ENCODE measurements around the gene AWAT1.
"Not testable (repeated sequence)": the region's sequence is repeated elsewhere in the genome, so short reads cannot be mapped to it uniquely, and the experiment has no call there.

AWAT1 gene

GRCh38 chrX:70234355-70234754, at the start of gene AWAT1:
Gene AWAT1, plus strand, starts transcription at chrX:70234655. Its CDS starts 41 bp downstream, at chrX:70234696.
- no peak for DNase-seq

GRCh38 chrX:70190225-70190624, 44.2 kb upstream of the AWAT1 start:
- DNase-seq: no peak

GRCh38 chrX:70196961-70197720, 37.3 kb upstream of the AWAT1 start:
- peak; percentile 71 for DNase-seq

GRCh38 chrX:70201732-70202131, 32.7 kb upstream of the AWAT1 start:
- DNase-seq: no peak

GRCh38 chrX:70208479-70208878, 26.0 kb upstream of the AWAT1 start:
- no peak for DNase-seq

GRCh38 chrX:70209570-70209969, 24.9 kb upstream of the AWAT1 start:
- DNase-seq: not testable (repeated sequence)

- no peak for DNase-seq
Measured at GRCh38 chrX:70219938-70220764, 14.3 kb upstream of the AWAT1 start.

GRCh38 chrX:70226048-70226447, 8.4 kb upstream of the AWAT1 start:
- DNase-seq: no peak

GRCh38 chrX:70226687-70227086, 7.8 kb upstream of the AWAT1 start:
- no peak for DNase-seq

GRCh38 chrX:70231666-70232065, 2.8 kb upstream of the AWAT1 start:
- no peak for DNase-seq

- DNase-seq: no peak
Measured at GRCh38 chrX:70240751-70241150, 6.3 kb downstream of the AWAT1 start.

GRCh38 chrX:70241501-70241900, 7.0 kb downstream of the AWAT1 start:
- no peak for DNase-seq

GRCh38 chrX:70243601-70244000, 9.1 kb downstream of the AWAT1 start:
- DNase-seq: not testable (repeated sequence)

GRCh38 chrX:70244881-70245280, 10.4 kb downstream of the AWAT1 start:
- no peak for DNase-seq

GRCh38 chrX:70247252-70247651, 12.8 kb downstream of the AWAT1 start:
- no peak for DNase-seq

GRCh38 chrX:70252491-70252890, 18.0 kb downstream of the AWAT1 start:
- no peak for DNase-seq

- no peak for DNase-seq
Measured at GRCh38 chrX:70253377-70254062, 19.1 kb downstream of the AWAT1 start.

- no peak for DNase-seq
Measured at GRCh38 chrX:70254063-70254400, 19.6 kb downstream of the AWAT1 start.

- DNase-seq: no peak
Measured at GRCh38 chrX:70254909-70255308, 20.5 kb downstream of the AWAT1 start.

GRCh38 chrX:70255452-70255851, 21.0 kb downstream of the AWAT1 start:
- no peak for DNase-seq

- DNase-seq: no peak
Measured at GRCh38 chrX:70257423-70258288, 23.2 kb downstream of the AWAT1 start.

- no peak for DNase-seq
Measured at GRCh38 chrX:70260104-70260503, 25.6 kb downstream of the AWAT1 start, which contains the start of gene P2RY4. Gene P2RY4, minus strand, starts transcription at chrX:70260204. Its CDS starts 580 bp downstream, at chrX:70259624.
